HUDEP-2 (cell line): ENCODE data around the gene DAPK3.
A peak's percentile ranks its signal among the peaks of the same experiment; 100 is the strongest.
"Not testable (repeated sequence)": the region's sequence is repeated elsewhere in the genome, so short reads cannot be mapped to it uniquely, and the experiment has no call there.

Source experiments
- DNase-seq, 76 experiments: peaks; one replicate each; lab custom pipeline; 2025; ENCODE audit not compliant: unreplicated experiment in 76 of 76; lab: John Stamatoyannopoulos, UW

The DAPK3 gene

GRCh38 chr19:3961007-3961406, 9.9 kb downstream of the DAPK3 start:
- DNase-seq, result no peak

- no peak for DNase-seq
These were observed 11.2 kb downstream of the DAPK3 start for GRCh38 chr19:3959766-3960131.

GRCh38 chr19:3958836-3959765, 11.8 kb downstream of the DAPK3 start:
- no peak for DNase-seq

- no peak for DNase-seq
These were observed 15.2 kb downstream of the DAPK3 start for GRCh38 chr19:3955688-3956087.

GRCh38 chr19:3955276-3955675, 15.6 kb downstream of the DAPK3 start:
- not testable (repeated sequence) for DNase-seq

GRCh38 chr19:3954107-3954506, 16.8 kb downstream of the DAPK3 start:
- no peak for DNase-seq

- DNase-seq, result not testable (repeated sequence)
These were observed 18.1 kb downstream of the DAPK3 start for GRCh38 chr19:3952755-3953276.

- peak in 54 of 76 experiments; percentile 12 to 70 (median 44) for DNase-seq
These were observed 19.7 kb downstream of the DAPK3 start for GRCh38 chr19:3950871-3951861.

- DNase-seq, result no peak
These were observed 20.7 kb downstream of the DAPK3 start for GRCh38 chr19:3949997-3950859.

- no peak for DNase-seq
These were observed 21.6 kb downstream of the DAPK3 start for GRCh38 chr19:3949294-3949693.

GRCh38 chr19:3947316-3947933, 23.5 kb downstream of the DAPK3 start:
- DNase-seq, result not testable (repeated sequence)

- no peak for DNase-seq
These were observed 25.1 kb downstream of the DAPK3 start for GRCh38 chr19:3945838-3946237.

- no peak for DNase-seq
These were observed 26.7 kb downstream of the DAPK3 start for GRCh38 chr19:3944018-3944721.

GRCh38 chr19:3942790-3943409, 28.0 kb downstream of the DAPK3 start:
- DNase-seq, result no peak

GRCh38 chr19:3938300-3938950, 32.5 kb downstream of the DAPK3 start:
- not testable (repeated sequence) for DNase-seq

GRCh38 chr19:3936506-3937442, 34.1 kb downstream of the DAPK3 start:
- no peak for DNase-seq
